ENCODE measurements around the gene SUPT5H.

Gene SUPT5H

DNA sequence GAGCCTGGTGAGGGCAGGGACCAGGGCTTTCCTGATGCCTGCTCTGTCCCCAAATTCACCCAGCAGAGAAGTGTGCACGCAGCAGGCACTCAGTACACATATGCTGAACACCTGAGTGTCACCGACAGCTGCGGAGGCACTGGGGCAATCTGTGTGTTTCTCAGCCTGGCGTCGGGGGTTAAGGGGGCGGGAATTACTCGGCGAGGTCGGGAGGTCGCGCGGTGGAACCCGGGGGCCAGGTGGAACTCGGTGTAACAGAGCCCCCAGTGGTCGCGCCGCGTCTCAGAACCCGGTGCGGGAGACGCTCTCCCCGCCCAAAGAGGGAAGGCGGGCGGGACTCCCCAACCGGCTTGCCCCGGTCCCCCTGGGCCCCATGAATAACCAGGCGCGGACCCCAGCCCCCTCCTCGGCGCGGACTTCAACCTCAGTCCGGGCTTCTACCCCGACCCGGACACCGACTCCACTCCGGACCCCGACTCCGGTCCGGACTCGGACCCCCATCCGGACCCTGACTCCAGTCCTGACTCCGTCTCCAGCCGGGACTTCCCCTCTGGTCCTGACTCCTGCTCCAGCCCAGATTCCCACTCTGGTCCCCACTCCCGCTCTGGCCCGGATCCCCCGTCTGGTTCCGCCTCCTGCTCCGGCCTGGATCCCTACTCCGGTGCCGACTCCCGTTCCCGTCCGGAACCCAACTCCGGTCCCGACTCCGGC is 69.6 kb downstream of the SUPT5H start, which contains the start of gene SELENOV:
Gene SELENOV, plus strand, starts transcription at position 300 of the 711 bp plus-strand sequence. Its CDS starts 74 bp downstream, at position 374.
- peaks cover 48 to 69% of the 10 kb centered on the region in 2 donors for H3K27me3 Mint-ChIP-seq
- peaks cover 11 to 22% of the 10 kb centered on the region in 2 donors for H3K4me1 Mint-ChIP-seq
- peak within 1 kb of the TSS; percentile 47 for H3K27ac Mint-ChIP-seq
- DNase-seq: no peak
- H3K36me3 Mint-ChIP-seq: no peaks in the 10 kb centered on the region
- H3K9me3 Mint-ChIP-seq: no peaks in the 10 kb centered on the region
- ATAC-seq (replicated peaks): peak; percentile 42 to 53
- peak within 1 kb of the TSS; percentile 83 to 85 for H3K4me3 Mint-ChIP-seq

DNA sequence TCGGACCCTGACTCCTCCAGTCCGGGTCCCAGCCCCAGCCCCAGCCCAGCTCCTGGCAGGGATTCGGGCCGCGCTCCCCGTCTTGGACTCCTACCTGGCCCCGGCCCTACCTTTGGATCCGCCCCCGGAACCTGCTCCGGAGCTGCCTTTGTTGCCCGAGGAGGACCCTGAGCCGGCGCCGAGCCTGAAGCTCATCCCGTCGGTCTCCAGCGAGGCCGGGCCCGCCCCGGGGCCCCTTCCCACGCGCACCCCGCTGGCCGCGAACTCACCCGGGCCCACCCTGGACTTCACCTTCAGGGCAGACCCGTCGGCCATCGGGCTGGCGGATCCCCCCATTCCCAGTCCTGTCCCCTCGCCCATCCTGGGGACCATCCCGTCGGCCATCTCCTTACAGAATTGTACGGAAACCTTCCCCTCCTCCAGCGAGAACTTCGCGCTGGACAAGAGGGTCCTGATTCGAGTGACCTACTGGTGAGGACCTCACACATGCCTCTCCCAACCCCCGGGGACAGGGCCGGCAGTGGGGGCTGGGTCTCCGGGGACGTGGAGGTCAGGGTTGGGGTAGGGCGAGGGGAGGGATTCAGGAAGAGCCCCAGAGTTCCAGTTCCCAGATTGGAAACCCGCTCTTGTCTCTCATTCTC is 70.3 kb downstream of the SUPT5H start:
- Mint-ChIP-seq H3K27me3 (peaks cover 48 to 69% of the 10 kb centered on the region in 2 donors), H3K9me3 (no peaks in the 10 kb centered on the region), H3K4me1 (peaks cover 11 to 22% of the 10 kb centered on the region in 2 donors), H3K36me3 (no peaks in the 10 kb centered on the region), H3K27ac (peak overlapping the region; percentile 42), H3K4me3 (peak overlapping the region; percentile 66 to 83)
- DNase-seq (no peak), ATAC-seq (replicated peaks) (no peak)

DNA sequence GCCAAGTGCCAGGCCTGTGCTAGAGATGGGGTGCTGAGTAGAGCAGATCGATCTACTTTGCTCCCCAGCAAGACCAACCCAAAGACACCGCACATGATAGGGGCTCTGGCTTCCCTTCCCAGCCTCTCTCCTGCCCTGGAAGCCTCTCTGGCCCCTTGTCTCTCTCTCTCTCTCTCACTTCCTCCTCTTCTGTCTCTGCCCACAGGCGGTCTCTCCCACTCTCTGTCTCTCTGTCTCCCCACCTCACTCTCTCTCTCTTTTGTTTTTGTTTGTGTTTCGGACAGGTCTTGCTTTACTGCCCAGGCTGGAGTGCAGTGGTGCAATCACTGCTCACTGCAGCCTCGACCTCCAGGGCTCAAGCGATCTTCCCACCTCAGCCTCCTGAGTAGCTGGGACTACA is 70.9 kb downstream of the SUPT5H start:
- ATAC-seq (replicated peaks) (peak; percentile 46 to 50), DNase-seq (no peak)
- peak overlapping the region; percentile 42 for H3K27ac Mint-ChIP-seq
- H3K27me3 Mint-ChIP-seq: peaks cover 48 to 69% of the 10 kb centered on the region in 2 donors
- H3K9me3 Mint-ChIP-seq: no peaks in the 10 kb centered on the region
- H3K36me3 Mint-ChIP-seq: no peaks in the 10 kb centered on the region
- H3K4me1 Mint-ChIP-seq: peaks cover 11 to 22% of the 10 kb centered on the region in 2 donors
- H3K4me3 Mint-ChIP-seq: peak overlapping the region; percentile 17 to 59

DNA sequence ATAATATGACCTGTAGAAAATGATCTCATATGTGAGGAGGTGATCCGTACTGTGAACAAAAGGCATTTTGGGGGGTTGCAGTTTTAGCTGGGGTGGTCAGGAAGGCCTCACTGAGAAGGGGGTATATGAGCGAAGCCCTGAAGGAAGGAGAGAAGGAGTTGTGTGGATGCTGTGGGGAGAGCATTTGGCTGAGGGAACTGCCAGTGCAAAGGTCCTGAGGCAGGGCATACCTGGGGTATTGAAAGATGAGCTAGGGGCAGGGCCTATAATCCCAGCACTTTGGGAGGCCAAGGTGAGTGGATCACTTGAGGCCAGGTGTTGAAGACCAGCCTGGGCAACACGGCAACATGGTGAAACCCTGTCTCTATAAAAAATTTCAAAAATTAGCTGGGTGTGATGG is 72.0 kb downstream of the SUPT5H start:
- H3K9me3 Mint-ChIP-seq: no peaks in the 10 kb centered on the region
- no peak overlapping the region for H3K27ac Mint-ChIP-seq
- peaks cover 45 to 64% of the 10 kb centered on the region in 2 donors for H3K27me3 Mint-ChIP-seq
- ATAC-seq (replicated peaks): no peak
- H3K36me3 Mint-ChIP-seq: no peaks in the 10 kb centered on the region
- DNase-seq: no peak
- peaks cover 11 to 22% of the 10 kb centered on the region in 2 donors for H3K4me1 Mint-ChIP-seq
- H3K4me3 Mint-ChIP-seq: no peak overlapping the region

DNA sequence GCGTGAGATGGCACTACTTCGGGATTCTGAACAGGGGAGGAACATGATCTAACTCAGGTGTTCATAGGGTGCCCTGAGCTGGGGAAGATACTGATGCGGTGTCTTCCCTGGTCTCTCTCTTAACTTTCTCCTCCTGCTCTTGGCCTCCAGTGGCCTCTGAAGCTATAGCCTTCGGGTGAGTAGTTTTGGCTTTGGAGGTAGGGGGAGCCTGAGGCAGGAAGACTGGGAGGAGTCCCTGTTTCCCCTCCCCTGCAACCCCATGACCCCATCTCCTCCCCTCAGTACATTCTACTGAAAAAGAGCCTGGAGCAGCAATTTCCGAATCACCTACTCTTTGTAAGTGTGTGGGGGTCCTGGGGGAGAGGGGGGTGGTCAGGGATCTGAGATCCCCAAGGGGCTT is 73.1 kb downstream of the SUPT5H start:
- H3K27me3 Mint-ChIP-seq: peaks cover 38 to 54% of the 10 kb centered on the region in 2 donors
- ATAC-seq (replicated peaks): no peak
- no peak overlapping the region for H3K4me3 Mint-ChIP-seq

DNA sequence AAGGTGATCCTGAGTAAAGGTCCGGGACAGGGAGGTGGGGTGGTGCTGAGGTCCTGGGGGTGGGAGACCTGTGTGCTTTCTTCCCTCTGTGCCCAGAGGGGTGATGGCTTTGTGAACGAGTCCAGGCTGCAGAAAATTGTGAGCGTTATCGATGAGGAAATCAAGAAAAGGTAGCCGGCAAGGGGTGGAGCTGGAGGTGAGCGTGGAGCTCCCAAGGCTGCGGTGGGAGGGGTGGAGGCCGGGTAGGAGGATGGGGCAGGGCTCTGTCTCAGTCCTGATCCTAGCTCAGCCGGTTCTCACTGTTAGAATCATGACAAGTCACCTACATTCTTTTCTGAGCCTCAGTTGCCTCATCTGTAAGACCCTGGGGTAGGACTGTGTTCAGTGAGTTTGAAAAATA is 73.6 kb downstream of the SUPT5H start:
- Mint-ChIP-seq H3K4me3 (no peak overlapping the region), H3K27ac (no peak overlapping the region), H3K4me1 (peaks cover 11 to 22% of the 10 kb centered on the region in 2 donors), H3K36me3 (no peaks in the 10 kb centered on the region), H3K27me3 (peaks cover 33 to 49% of the 10 kb centered on the region in 2 donors), H3K9me3 (no peaks in the 10 kb centered on the region)
- no peak for ATAC-seq (replicated peaks)
- no peak for DNase-seq

More for the DNA sequence above, 73.1 kb downstream of the SUPT5H start:
- Mint-ChIP-seq H3K36me3 (no peaks in the 10 kb centered on the region), H3K27ac (no peak overlapping the region), H3K9me3 (no peaks in the 10 kb centered on the region), H3K4me1 (peaks cover 11 to 22% of the 10 kb centered on the region in 2 donors)
- no peak for DNase-seq

DNA sequence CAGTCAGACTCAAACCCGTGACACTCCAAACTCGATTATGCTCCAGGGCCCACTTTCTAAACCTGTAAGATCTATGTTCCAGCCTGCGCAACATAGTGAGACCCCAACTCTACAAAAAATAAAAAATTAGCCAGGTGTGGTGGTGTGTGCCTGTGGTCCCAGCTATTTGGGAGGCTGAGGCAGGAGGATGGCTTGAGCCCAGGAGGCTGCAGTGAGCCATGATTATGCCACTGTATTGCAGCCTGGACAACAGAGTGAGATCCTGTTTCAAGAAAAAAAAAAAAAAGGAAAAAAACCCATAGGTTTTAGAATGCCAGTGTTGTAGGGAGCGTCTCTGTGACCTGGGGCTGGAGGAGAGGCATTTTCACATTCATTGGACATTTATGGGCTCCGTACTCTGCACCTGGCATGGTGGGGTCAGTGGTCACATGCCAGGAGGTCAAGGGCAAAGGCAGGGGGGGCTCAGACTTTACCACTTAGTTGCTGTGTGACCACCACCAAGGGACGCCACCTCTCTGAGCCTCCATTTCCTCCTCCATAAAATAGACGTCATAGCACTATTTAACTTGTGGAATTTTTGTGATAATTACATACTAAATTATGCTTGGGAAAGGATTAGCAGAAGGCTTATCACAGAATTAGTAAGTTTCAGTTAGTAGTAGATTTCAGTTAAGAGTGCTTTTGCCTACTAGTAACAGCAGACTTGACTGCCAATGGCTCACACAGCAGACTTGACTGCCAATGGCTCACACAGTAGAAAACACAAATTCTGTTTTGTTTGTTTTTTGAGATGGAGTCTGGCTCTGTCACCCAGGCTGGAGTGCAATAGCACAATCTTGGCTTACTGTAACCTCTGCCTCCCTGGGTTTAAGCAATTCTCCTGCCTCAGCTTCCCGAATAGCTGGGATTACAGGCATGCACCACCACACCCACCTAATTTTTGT is 75.4 kb downstream of the SUPT5H start:
- H3K9me3 Mint-ChIP-seq: no peaks in the 10 kb centered on the region
- H3K27ac Mint-ChIP-seq: no peak overlapping the region
- peaks cover 4 to 10% of the 10 kb centered on the region in 2 donors for H3K36me3 Mint-ChIP-seq
- DNase-seq (no peak), ATAC-seq (replicated peaks) (no peak)
- no peak overlapping the region for H3K4me3 Mint-ChIP-seq
- peaks cover 19 to 31% of the 10 kb centered on the region in 2 donors for H3K27me3 Mint-ChIP-seq
- peaks cover 5 to 12% of the 10 kb centered on the region in 2 donors for H3K4me1 Mint-ChIP-seq

DNA sequence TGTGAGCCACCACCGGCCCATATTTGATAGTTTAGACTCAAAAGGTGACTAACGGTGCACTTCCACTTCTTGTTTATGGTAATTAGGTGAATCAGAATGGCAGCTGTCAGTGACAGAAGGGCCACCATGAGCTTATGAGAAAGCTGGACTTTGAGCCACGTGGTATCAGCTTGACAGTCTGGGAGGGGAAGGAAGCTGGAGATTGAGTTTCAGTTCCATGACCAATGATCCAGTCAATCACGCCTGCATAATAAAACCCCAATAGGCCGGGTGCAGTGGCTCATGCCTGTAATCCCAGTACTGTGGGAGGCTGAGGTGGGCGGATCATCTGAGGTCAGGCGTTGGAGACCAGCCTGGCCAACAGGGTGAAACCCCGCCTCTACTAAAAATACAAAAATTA is 79.1 kb downstream of the SUPT5H start:
- Mint-ChIP-seq H3K4me1 (peaks cover 0 to 8% of the 10 kb centered on the region in 2 donors), H3K27ac (peak overlapping the region; percentile 92), H3K4me3 (no peak overlapping the region), H3K27me3 (no peaks in the 10 kb centered on the region), H3K9me3 (no peaks in the 10 kb centered on the region), H3K36me3 (peaks cover 4 to 15% of the 10 kb centered on the region in 2 donors)
- DNase-seq: peak; percentile 26
- peak; percentile 93 to 94 for ATAC-seq (replicated peaks)

DNA sequence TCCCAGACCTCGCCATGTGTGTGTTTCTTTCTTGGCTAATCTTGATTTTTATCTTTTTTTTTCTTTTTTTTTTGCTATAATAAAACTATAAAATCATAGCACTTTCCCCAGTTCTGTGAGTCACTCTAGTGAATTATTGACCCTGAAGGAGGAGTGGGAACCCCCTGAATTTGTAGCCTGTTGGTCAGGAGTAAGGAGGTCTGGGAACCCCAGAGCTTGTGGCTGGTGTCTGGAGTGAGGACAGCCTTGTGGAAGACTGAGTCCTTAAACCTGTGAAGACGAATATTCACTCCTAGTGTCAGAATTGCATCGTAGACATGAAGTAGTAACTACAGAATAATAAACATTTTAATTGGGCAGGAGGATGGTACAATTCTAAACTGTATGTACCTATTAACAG is 79.8 kb downstream of the SUPT5H start:
- ATAC-seq (replicated peaks): no peak
- DNase-seq: no peak
- Mint-ChIP-seq H3K4me1 (peaks cover 0 to 8% of the 10 kb centered on the region in 2 donors), H3K27me3 (no peaks in the 10 kb centered on the region), H3K4me3 (no peak overlapping the region), H3K9me3 (no peaks in the 10 kb centered on the region), H3K27ac (no peak overlapping the region), H3K36me3 (peaks cover 4 to 15% of the 10 kb centered on the region in 2 donors)
